ENCODE results near the gene MOB2. TPM values are rescaled to one million over a fixed set of nuclear protein-coding genes. Genes with fewer than 3 reads are reported as not detected.

The MOB2 gene
- total and polyA plus RNA-seq, 9 donors, result 28.5 to 50.1 (median 32.0) TPM

- Histone ChIP-seq H3K27me3 (no peaks in the 10 kb centered on the region), H3K27ac (peak overlapping the region in 1 of 2 donors; percentile 14), H3K9me3 (no peaks in the 10 kb centered on the region), H3K36me3 (no peaks in the 10 kb centered on the region), H3K4me1 (ENCODE audit: insufficient read depth) (peaks cover 31% of the 10 kb centered on the region), H3K4me3 (no peak overlapping the region)
- TF ChIP-seq EP300 (IDR thresholded peaks at IDR 0.05) (no peak), POLR2A (IDR thresholded peaks at IDR 0.05) (no peak)
- TF ChIP-seq, protein P1, sequence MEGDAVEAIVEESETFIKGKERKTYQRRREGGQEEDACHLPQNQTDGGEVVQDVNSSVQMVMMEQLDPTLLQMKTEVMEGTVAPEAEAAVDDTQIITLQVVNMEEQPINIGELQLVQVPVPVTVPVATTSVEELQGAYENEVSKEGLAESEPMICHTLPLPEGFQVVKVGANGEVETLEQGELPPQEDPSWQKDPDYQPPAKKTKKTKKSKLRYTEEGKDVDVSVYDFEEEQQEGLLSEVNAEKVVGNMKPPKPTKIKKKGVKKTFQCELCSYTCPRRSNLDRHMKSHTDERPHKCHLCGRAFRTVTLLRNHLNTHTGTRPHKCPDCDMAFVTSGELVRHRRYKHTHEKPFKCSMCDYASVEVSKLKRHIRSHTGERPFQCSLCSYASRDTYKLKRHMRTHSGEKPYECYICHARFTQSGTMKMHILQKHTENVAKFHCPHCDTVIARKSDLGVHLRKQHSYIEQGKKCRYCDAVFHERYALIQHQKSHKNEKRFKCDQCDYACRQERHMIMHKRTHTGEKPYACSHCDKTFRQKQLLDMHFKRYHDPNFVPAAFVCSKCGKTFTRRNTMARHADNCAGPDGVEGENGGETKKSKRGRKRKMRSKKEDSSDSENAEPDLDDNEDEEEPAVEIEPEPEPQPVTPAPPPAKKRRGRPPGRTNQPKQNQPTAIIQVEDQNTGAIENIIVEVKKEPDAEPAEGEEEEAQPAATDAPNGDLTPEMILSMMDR (IDR thresholded peaks at IDR 0.05), result no peak
- DNase-seq, result peak in 2 of 5 donors; percentile 39 to 52
- intact Hi-C loops (cut with DNase I), result no loop called here
- WGBS, 3 donors, result 57 to 67% (median 60%) methylated on average over 18 to 20 of the region's 20 CpGs
These were observed 16.6 kb upstream of the MOB2 start for GRCh38 chr11:1502954-1503707.

DNA sequence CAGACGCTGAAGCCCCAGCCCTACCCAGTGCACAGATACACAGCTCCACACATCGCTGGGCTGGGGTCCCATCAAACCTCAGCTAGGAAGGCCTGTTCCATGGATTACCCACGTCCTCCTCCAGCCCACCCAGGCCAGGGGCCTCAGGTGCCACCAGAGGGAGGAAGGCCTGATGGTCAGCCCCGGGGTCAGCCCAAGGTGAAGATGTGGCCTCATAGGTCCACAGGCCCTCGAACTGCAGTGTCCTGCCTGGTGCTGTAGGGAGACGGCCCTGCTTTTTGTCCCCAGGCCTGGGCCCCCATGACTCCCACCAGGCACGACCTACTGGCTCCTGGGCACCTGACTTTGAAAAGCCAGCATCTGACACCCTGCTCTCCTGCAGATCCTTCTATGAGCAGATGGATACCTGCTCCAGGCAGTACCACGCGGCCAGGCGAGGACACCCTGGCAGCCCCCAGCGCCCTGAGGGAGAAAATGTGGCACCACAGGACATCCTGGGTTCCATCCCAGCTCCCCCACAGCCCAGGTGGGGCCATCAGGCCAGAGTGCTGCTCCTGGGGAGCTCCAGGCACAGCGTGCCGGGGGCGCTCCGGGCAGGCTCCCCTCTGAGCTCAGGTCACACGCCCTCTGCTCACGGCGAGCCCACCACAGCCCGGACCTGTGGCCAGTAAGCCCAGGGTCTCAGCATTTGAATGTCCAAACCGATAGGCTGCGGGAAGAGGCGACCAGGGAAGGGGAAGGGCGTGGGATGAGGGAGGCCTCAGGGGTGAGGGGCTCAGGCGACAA lies 15.8 kb upstream of the MOB2 start:
- intact Hi-C loops (cut with DNase I), result no loop called here
- H3K27me3 ChIP-seq, result no peaks in the 10 kb centered on the region
- peak overlapping the region in 1 of 2 donors; percentile 8 for H3K27ac ChIP-seq
- TF ChIP-seq, protein P1 (IDR thresholded peaks at IDR 0.05), result no peak
- TF ChIP-seq EP300 (IDR thresholded peaks at IDR 0.05), result no peak
- no peak for TF ChIP-seq POLR2A (IDR thresholded peaks at IDR 0.05)
- 81 to 87% (median 85%) methylated on average over 24 of the region's 24 CpGs for WGBS, 3 donors
- H3K36me3 ChIP-seq, result no peaks in the 10 kb centered on the region
- H3K4me3 ChIP-seq, result no peak overlapping the region
- DNase-seq, result peak in 1 of 5 donors; percentile 9
- H3K4me1 ChIP-seq (ENCODE audit: insufficient read depth), result peaks cover 30% of the 10 kb centered on the region
- no peaks in the 10 kb centered on the region for H3K9me3 ChIP-seq

- Histone ChIP-seq H3K9me3 (no peaks in the 10 kb centered on the region), H3K4me1 (ENCODE audit: insufficient read depth) (peaks cover 23% of the 10 kb centered on the region), H3K27me3 (no peaks in the 10 kb centered on the region), H3K36me3 (no peaks in the 10 kb centered on the region), H3K4me3 (no peak overlapping the region), H3K27ac (no peak overlapping the region)
- DNase-seq, result peak in 1 of 5 donors; percentile 23
- intact Hi-C loops (cut with DNase I), result no loop called here
- no peak for TF ChIP-seq POLR2A (IDR thresholded peaks at IDR 0.05)
- TF ChIP-seq EP300 (IDR thresholded peaks at IDR 0.05), result no peak
- TF ChIP-seq, protein P1 (IDR thresholded peaks at IDR 0.05), result no peak
- 87 to 90% (median 90%) methylated on average over 25 of the region's 25 CpGs for WGBS, 3 donors
These were observed 15.0 kb upstream of the MOB2 start for GRCh38 chr11:1501421-1502167.

All from ovary (tissue), 9 donors.